ENCODE data around the gene ATF6. TPM values are rescaled to one million over a fixed set of nuclear protein-coding genes. Genes with fewer than 3 reads are reported as not detected.
A peak's percentile ranks its signal among the peaks of the same experiment; 100 is the strongest.

Gene ATF6
- total RNA-seq, 2 experiments from 2014 or later, result 16.2 to 17.1 TPM

DNA sequence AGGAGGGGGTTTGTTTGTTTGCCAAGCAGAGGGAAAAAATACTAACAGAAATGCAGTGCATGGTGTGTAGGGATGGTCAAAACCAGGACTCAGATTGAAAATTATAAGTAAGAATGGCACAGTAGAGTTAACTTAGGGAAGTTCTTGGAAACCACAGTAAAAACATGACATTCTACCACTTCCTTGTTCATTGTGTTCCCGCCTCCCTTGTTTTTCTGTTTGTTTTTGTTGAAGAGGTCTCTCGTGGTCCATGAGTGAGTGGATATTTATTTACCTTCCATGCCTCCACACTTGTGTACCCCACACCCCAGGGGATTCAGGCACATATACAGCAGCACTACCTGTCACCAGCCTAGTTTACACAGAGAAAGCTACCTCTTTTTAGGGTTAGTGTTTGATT is 187.9 kb downstream of the ATF6 start:
- no peak overlapping the region for H3K4me3 ChIP-seq (ENCODE audit: low read length)
- H3K4me1 ChIP-seq (ENCODE audit: insufficient read depth, low read length), result peaks cover 10% of the 10 kb centered on the region
- H3K9me3 ChIP-seq (ENCODE audit: control insufficient read depth in 1 of 2, insufficient read depth in 1 of 2, low read length in 2 of 2), result no peaks in the 10 kb centered on the region
- Mint-ChIP-seq H3K9me3 (no peaks in the 10 kb centered on the region), H3K27me3 (no peaks in the 10 kb centered on the region), H3K36me3 (ENCODE audit: low read depth) (peaks cover 43% of the 10 kb centered on the region), H3K4me3 (peak overlapping the region; percentile 21), H3K27ac (peak overlapping the region; percentile 66), H3K4me1 (ENCODE audit: low read depth) (peaks cover 54% of the 10 kb centered on the region)
- H3K36me3 ChIP-seq (ENCODE audit: insufficient read depth, low read length), result peaks cover 9% of the 10 kb centered on the region
- CTCF ChIA-PET, result no interaction called here
- H3K27ac ChIP-seq (ENCODE audit: low read depth in 1 of 2, low read length in 2 of 2), result no peak overlapping the region
- H3K27me3 ChIP-seq (ENCODE audit: control insufficient read depth in 1 of 2, insufficient read depth in 2 of 2, low read length in 2 of 2), result no peaks in the 10 kb centered on the region
- DNase-seq, result peak in 1 of 14 experiments; percentile 12
- ATAC-seq (ENCODE audit: poor library complexity), result no peak
- POLR2A ChIA-PET, result interaction anchor here (0.8 to 1.5 kb wide), 2 partner anchors 20 to 29 kb away, joined by 3 read pairs; no protein-coding TSS in a partner anchor
- intact Hi-C loops (cut with DNase I, micrococcal nuclease), result no loop called here
- TF ChIP-seq, protein P1, sequence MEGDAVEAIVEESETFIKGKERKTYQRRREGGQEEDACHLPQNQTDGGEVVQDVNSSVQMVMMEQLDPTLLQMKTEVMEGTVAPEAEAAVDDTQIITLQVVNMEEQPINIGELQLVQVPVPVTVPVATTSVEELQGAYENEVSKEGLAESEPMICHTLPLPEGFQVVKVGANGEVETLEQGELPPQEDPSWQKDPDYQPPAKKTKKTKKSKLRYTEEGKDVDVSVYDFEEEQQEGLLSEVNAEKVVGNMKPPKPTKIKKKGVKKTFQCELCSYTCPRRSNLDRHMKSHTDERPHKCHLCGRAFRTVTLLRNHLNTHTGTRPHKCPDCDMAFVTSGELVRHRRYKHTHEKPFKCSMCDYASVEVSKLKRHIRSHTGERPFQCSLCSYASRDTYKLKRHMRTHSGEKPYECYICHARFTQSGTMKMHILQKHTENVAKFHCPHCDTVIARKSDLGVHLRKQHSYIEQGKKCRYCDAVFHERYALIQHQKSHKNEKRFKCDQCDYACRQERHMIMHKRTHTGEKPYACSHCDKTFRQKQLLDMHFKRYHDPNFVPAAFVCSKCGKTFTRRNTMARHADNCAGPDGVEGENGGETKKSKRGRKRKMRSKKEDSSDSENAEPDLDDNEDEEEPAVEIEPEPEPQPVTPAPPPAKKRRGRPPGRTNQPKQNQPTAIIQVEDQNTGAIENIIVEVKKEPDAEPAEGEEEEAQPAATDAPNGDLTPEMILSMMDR (IDR thresholded peaks at IDR 0.05), result no peak

DNA sequence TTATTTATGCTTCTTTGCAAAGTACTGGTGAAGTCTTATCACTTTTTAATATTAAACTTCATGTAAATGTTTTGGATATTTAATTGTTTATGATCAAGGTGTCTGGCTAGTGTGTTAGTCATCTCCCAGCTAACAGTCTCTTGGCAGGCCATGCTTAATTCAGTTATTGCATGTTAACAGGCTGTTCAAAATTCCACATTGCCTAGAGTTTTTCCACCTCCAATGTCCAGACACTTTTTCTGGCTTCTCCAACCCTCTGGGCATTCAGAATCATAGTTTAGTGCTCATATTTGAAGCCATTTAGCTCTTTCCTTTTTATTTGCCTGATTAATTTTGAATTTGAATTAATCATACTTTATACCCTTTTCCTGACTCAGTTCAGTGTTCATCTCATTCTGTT is 188.3 kb downstream of the ATF6 start:
- Mint-ChIP-seq H3K36me3 (ENCODE audit: low read depth) (peaks cover 47% of the 10 kb centered on the region), H3K4me1 (ENCODE audit: low read depth) (peaks cover 55% of the 10 kb centered on the region), H3K27ac (peak overlapping the region; percentile 66), H3K4me3 (no peak overlapping the region), H3K9me3 (no peaks in the 10 kb centered on the region), H3K27me3 (no peaks in the 10 kb centered on the region)
- intact Hi-C loops (cut with DNase I, micrococcal nuclease), result no loop called here
- CTCF ChIA-PET, result no interaction called here
- DNase-seq (no peak), ATAC-seq (ENCODE audit: poor library complexity) (no peak)
- POLR2A ChIA-PET, result interaction anchor here (0.8 to 1.5 kb wide), 2 partner anchors 20 to 30 kb away, joined by 3 read pairs; no protein-coding TSS in a partner anchor
- Histone ChIP-seq H3K4me1 (ENCODE audit: insufficient read depth, low read length) (peaks cover 10% of the 10 kb centered on the region), H3K27ac (ENCODE audit: low read depth in 1 of 2, low read length in 2 of 2) (no peak overlapping the region), H3K27me3 (ENCODE audit: control insufficient read depth in 1 of 2, insufficient read depth in 2 of 2, low read length in 2 of 2) (no peaks in the 10 kb centered on the region), H3K4me3 (ENCODE audit: low read length) (no peak overlapping the region), H3K9me3 (ENCODE audit: control insufficient read depth in 1 of 2, insufficient read depth in 1 of 2, low read length in 2 of 2) (no peaks in the 10 kb centered on the region), H3K36me3 (ENCODE audit: insufficient read depth, low read length) (peaks cover 10% of the 10 kb centered on the region)
- TF ChIP-seq, protein P1 (IDR thresholded peaks at IDR 0.05), result no peak

DNA sequence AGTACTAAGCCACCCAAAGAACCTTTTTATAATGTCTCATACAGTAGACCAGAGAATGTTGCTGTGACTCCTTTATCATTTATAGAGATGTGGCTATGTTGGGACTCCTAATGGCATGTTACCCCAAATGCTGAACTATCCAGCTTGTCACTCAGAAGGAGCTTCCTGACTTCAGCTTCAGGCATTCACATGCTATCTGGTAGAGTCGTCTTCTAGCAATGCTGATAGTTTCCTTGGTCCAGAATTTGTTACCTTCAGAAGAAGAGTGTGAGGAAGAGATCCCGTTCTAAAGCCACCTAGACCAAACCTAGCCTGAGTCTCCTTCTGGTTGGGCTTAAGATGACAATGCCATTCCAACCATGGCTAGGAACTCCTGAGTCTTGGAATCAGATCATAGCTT is 189.5 kb downstream of the ATF6 start:
- TF ChIP-seq, protein P1 (IDR thresholded peaks at IDR 0.05), result no peak
- Histone ChIP-seq H3K27me3 (ENCODE audit: control insufficient read depth in 1 of 2, insufficient read depth in 2 of 2, low read length in 2 of 2) (no peaks in the 10 kb centered on the region), H3K27ac (ENCODE audit: low read depth in 1 of 2, low read length in 2 of 2) (no peak overlapping the region), H3K36me3 (ENCODE audit: insufficient read depth, low read length) (peaks cover 10% of the 10 kb centered on the region), H3K4me3 (ENCODE audit: low read length) (no peak overlapping the region), H3K4me1 (ENCODE audit: insufficient read depth, low read length) (peaks cover 10% of the 10 kb centered on the region), H3K9me3 (ENCODE audit: control insufficient read depth in 1 of 2, insufficient read depth in 1 of 2, low read length in 2 of 2) (no peaks in the 10 kb centered on the region)
- intact Hi-C loops (cut with DNase I, micrococcal nuclease), result no loop called here
- Mint-ChIP-seq H3K27me3 (no peaks in the 10 kb centered on the region), H3K9me3 (no peaks in the 10 kb centered on the region), H3K27ac (peak overlapping the region; percentile 57), H3K4me1 (ENCODE audit: low read depth) (peaks cover 60% of the 10 kb centered on the region), H3K4me3 (no peak overlapping the region), H3K36me3 (ENCODE audit: low read depth) (peaks cover 51% of the 10 kb centered on the region)
- CTCF ChIA-PET, result no interaction called here
- POLR2A ChIA-PET, result no interaction called here
- ATAC-seq (ENCODE audit: poor library complexity) (no peak), DNase-seq (no peak)
